Nephron progenitor cell (in vitro differentiated cells): Measurements from ENCODE around the gene STXBP6.

Experiments used
- DNase-seq: peaks from one replicate; pipeline ENCODE4 v3.0.0; 2021
- H3K27ac Mint-ChIP-seq: 2 replicates; pipeline ENCODE4 v1.8.0; 2021; ENCODE audit warnings: mild to moderate bottlenecking, moderate library complexity, mixed read lengths
- H3K27me3 Mint-ChIP-seq: 2 replicates; pipeline ENCODE4 v1.8.0; 2021; ENCODE audit warnings: mild to moderate bottlenecking, low read depth, mixed read lengths; ENCODE audit not compliant: poor library complexity
- H3K36me3 Mint-ChIP-seq: 2 replicates; pipeline ENCODE4 v1.8.0; 2021; ENCODE audit warnings: low read depth, mixed read lengths
- H3K4me1 Mint-ChIP-seq: 2 replicates; pipeline ENCODE4 v1.8.0; 2021; ENCODE audit warnings: mixed read lengths
- H3K4me3 Mint-ChIP-seq: 2 replicates; pipeline ENCODE4 v1.8.0; 2021; ENCODE audit warnings: mild to moderate bottlenecking, moderate library complexity, mixed read lengths
- H3K9me3 Mint-ChIP-seq: 2 replicates; pipeline ENCODE4 v1.8.0; 2021; ENCODE audit warnings: mild to moderate bottlenecking, moderate library complexity, mixed read lengths
- CTCF ChIP-seq: fragments of 200-600 bp; sonication (generic); IDR thresholded peaks from 2 replicates; pipeline ENCODE4 v1.5.0; 2021; ENCODE audit warnings: antibody characterized with exemption

STXBP6 gene

GRCh38 chr14:24814346-24814745 is 235.6 kb downstream of the STXBP6 start:
- Mint-ChIP-seq H3K4me3 (no peak overlapping the region), H3K4me1 (peaks cover 95% of the 10 kb centered on the region), H3K36me3 (no peaks in the 10 kb centered on the region), H3K9me3 (no peaks in the 10 kb centered on the region), H3K27ac (no peak overlapping the region), H3K27me3 (peaks cover 3% of the 10 kb centered on the region)
- no peak for DNase-seq
- TF ChIP-seq CTCF = no peak

GRCh38 chr14:24813819-24814259 is 236.1 kb downstream of the STXBP6 start:
- Mint-ChIP-seq H3K9me3 (no peaks in the 10 kb centered on the region), H3K4me1 (peaks cover 95% of the 10 kb centered on the region), H3K36me3 (no peaks in the 10 kb centered on the region), H3K27me3 (peaks cover 3% of the 10 kb centered on the region), H3K27ac (no peak overlapping the region), H3K4me3 (no peak overlapping the region)
- no peak for TF ChIP-seq CTCF
- DNase-seq = no peak

- H3K4me1 Mint-ChIP-seq = peaks cover 95% of the 10 kb centered on the region
- no peak overlapping the region for H3K27ac Mint-ChIP-seq
- TF ChIP-seq CTCF = no peak
- no peaks in the 10 kb centered on the region for H3K36me3 Mint-ChIP-seq
- peaks cover 3% of the 10 kb centered on the region for H3K27me3 Mint-ChIP-seq
- no peak overlapping the region for H3K4me3 Mint-ChIP-seq
- H3K9me3 Mint-ChIP-seq = no peaks in the 10 kb centered on the region
- DNase-seq = no peak
These were observed 236.7 kb downstream of the STXBP6 start for GRCh38 chr14:24813089-24813815.

- DNase-seq = no peak
- no peak overlapping the region for H3K27ac Mint-ChIP-seq
- no peaks in the 10 kb centered on the region for H3K9me3 Mint-ChIP-seq
- no peak for TF ChIP-seq CTCF
- no peaks in the 10 kb centered on the region for H3K27me3 Mint-ChIP-seq
- H3K36me3 Mint-ChIP-seq = no peaks in the 10 kb centered on the region
- H3K4me3 Mint-ChIP-seq = no peak overlapping the region
- peaks cover 78% of the 10 kb centered on the region for H3K4me1 Mint-ChIP-seq
These were observed 240.8 kb downstream of the STXBP6 start for GRCh38 chr14:24809135-24809534.

GRCh38 chr14:24808412-24808811 is 241.5 kb downstream of the STXBP6 start:
- H3K9me3 Mint-ChIP-seq = no peaks in the 10 kb centered on the region
- H3K27ac Mint-ChIP-seq = no peak overlapping the region
- H3K4me3 Mint-ChIP-seq = no peak overlapping the region
- no peak for DNase-seq
- no peaks in the 10 kb centered on the region for H3K36me3 Mint-ChIP-seq
- H3K27me3 Mint-ChIP-seq = no peaks in the 10 kb centered on the region
- TF ChIP-seq CTCF = no peak
- H3K4me1 Mint-ChIP-seq = peaks cover 71% of the 10 kb centered on the region

GRCh38 chr14:24806061-24806678 is 243.8 kb downstream of the STXBP6 start:
- H3K4me3 Mint-ChIP-seq = no peak overlapping the region
- no peaks in the 10 kb centered on the region for H3K9me3 Mint-ChIP-seq
- no peaks in the 10 kb centered on the region for H3K36me3 Mint-ChIP-seq
- H3K27me3 Mint-ChIP-seq = peaks cover 4% of the 10 kb centered on the region
- no peak overlapping the region for H3K27ac Mint-ChIP-seq
- DNase-seq = peak; percentile 80
- TF ChIP-seq CTCF = peak; percentile 94
- H3K4me1 Mint-ChIP-seq = peaks cover 66% of the 10 kb centered on the region
